HPDE6-E6E7 (cell line): ENCODE results near the gene RNF208.

Source experiments
- DNase-seq: peaks from one replicate; pipeline ENCODE4 v3.0.0; 2011; ENCODE audit warnings: missing footprints; ENCODE audit errors: extremely low spot score

RNF208 gene

GRCh38 chr9:137214620-137215019 lies 7.4 kb downstream of the RNF208 start:
- no peak for DNase-seq

DNA sequence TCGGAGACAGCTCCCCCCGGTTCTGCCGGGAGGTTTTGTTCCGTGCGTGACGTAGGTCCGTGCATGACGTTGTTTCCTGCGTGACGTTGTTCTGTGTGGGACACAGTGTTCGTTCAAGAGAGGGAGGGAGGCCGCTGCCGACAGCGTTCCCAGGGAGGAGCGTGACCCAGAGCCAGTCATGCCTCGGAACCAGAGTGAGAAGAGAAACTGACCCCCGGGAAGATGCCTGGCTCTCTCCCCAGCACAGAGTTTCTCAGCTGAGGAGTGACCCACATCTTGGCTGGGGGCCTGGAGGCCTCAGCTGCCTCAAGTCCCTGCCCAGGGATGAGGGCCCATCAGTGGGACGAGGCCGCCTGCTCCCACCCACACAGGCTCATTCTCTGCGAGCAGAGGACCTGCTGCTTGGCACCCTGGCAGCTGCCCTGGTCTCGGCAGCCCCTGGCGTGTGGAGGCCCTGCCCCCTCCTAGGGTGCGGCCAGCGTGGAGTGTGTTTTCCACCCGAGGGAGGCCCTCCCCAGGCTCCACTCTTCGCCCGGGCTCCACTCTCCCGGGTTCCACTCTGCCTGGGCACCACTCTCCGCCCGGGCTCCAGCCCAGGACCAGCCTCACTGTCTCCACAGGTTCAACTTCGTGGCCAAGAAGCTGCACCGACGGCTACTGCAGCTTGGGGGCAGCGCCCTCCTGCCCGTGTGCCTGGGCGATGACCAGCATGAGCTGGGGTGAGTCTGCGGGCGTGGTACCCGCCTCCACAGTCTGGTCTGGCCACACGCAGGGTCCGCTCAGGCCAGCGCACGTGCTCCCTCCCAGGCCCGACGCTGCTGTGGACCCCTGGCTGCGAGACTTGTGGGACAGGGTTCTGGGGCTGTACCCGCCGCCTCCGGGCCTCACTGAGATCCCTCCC lies 8.6 kb downstream of the RNF208 start:
- no peak for DNase-seq

DNA sequence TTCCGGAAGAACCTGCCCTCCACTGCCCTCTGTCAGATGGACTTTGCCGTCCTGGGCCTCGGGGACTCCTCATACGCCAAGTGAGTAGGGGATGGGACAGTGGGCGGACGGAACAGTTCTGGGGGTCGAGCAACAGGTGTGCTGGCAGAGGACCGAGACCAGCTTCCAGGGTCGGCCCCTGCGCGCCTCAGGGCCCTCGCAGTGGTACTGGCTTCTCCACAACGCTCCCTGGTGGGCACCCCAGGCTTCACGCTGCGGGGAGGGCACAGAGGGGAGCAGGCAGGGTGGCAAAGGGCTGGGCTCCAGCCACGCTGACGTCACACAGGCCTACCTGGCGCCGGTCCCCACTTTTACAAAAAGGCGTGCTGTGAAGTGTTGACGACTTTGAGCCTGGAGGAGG lies 9.5 kb downstream of the RNF208 start:
- DNase-seq: no peak

- DNase-seq: no peak
Observed at GRCh38 chr9:137211532-137211931, 10.5 kb downstream of the RNF208 start.

GRCh38 chr9:137206602-137207001 lies 15.4 kb downstream of the RNF208 start:
- no peak for DNase-seq

GRCh38 chr9:137205126-137206069 lies 16.6 kb downstream of the RNF208 start, which contains the start of the genes NDOR1 and TMEM203:
TSS of gene NDOR1 (plus strand) at chr9:137205700. CDS start at chr9:137205778, 78 bp downstream.
TSS of gene TMEM203 (minus strand) at chr9:137205648. CDS start at chr9:137205414, 234 bp downstream.
- peak; percentile 90 for DNase-seq

- no peak for DNase-seq
Observed at GRCh38 chr9:137204731-137205125, 17.3 kb downstream of the RNF208 start.

GRCh38 chr9:137202966-137203365 lies 19.1 kb downstream of the RNF208 start:
- no peak for DNase-seq

DNA sequence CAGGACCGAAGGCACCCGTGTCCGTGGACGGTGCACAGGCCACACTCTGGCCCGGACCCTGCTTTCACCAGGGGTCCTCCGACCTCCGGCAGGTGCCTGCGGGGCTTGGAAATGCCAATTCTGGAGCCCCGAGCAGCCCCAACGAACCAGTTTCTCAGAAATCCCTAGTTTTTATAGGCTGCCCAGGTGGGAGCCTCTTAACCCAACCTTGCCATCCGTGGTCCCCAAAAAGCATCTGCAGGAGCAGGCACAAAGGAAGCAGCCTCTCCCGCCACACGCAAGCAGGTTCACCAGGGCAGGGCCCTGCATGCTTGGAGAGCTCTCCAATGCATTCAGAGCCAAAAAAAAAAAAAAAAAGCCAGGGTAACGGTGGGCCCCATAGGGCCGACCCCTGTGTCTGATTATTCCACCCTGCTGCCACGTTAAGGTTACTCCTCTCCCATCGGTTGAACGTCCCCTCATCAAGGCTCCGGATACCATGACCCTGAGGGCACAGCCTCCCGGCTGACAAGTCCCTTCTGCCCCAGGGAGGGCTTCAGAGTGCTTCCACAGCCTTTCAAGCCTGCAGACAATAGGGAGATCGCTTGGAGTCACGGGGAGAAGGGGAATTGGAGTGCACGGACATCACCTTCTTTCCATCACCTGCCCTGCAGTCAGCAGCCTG lies 20.7 kb downstream of the RNF208 start:
- DNase-seq: no peak

- DNase-seq: peak; percentile 100
Observed at GRCh38 chr9:137200311-137201204, 21.5 kb downstream of the RNF208 start, which contains the start of gene TPRN. TSS of gene TPRN (minus strand) at chr9:137200741. CDS start at chr9:137200711, 30 bp downstream.

GRCh38 chr9:137199411-137200121 lies 22.5 kb downstream of the RNF208 start:
- DNase-seq: no peak

DNA sequence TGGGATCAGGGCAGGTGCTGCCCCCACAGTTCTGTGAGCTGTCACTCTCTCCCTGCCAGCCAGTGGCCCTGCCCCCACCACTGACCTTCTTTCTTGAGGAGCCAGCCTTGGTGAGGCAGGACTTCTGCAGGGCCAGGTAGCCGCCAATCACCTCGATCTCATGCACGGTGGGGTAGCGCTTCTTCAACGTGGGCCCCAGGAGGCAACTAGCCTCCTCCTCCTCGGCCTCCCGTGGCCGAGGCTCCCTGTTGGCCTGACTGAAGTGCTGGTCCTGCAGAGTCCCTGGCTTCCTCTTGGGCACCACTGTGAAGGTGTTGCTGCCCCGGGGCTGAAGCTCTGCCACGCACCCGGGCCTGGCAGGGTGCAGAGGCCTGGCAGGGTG lies 23.1 kb downstream of the RNF208 start:
- no peak for DNase-seq

- DNase-seq: no peak
Observed at GRCh38 chr9:137198051-137198901, 23.8 kb downstream of the RNF208 start.

- DNase-seq: no peak
Observed at GRCh38 chr9:137195525-137196220, 26.4 kb downstream of the RNF208 start.

DNA sequence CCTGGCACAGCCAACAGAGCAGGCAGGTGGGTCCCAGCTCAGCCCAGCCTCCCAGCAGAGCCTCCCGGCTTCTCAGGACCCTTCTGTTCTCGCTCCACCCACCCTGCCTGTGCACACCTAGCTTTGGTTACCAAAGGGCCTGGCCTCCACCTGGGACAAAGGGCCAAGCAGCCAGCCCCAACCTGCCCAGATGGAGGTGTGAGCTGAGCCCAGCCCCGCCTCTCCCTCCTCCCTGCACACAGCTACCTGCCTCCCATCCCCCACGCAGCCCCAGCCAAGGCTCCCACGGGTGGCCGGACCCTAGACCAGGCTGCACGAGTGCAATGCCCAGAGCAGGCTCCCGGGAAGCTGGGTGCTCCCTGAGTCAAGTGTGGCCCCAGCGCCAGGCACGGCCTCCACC lies 27.1 kb downstream of the RNF208 start:
- no peak for DNase-seq

DNA sequence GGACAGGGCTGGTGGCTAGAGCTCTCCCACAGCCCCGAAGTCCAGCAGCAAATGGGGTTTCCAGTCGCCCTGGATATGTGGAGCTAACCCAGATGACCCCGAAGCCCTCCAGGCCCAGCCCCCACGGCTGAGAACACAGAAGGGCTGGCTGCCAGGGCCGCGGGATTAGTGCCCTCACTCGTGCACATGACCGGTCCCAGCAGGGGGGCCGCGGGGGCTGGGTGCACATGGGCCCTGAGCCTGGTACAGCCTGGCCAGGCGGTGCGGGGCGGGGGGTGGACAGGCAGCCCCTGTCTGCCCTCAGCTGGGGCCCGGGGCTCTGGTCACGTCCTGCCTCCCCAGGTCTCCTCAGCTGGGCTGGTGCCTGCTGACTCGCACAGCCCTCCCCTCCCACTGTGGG lies 27.7 kb downstream of the RNF208 start:
- DNase-seq: no peak

DNA sequence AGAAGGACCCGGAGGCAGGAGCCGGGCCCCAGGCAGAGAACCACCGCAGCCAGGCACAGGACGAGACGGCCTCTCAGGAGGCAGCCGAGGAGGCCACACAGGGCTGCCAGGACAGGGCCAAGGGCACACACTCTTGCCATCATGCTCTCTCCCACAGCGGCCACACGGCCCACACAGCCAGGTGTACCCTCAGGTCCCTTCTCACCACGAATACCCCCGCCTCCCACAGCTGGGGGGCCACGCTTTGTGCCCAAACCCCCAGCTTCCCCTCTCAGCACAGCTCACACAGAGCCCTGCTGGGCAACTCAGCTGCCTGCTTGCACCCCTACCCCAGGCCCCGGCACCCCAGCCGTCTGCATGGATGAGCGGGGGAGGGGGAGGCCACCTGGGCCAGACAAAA lies 28.3 kb downstream of the RNF208 start:
- DNase-seq: no peak

DNA sequence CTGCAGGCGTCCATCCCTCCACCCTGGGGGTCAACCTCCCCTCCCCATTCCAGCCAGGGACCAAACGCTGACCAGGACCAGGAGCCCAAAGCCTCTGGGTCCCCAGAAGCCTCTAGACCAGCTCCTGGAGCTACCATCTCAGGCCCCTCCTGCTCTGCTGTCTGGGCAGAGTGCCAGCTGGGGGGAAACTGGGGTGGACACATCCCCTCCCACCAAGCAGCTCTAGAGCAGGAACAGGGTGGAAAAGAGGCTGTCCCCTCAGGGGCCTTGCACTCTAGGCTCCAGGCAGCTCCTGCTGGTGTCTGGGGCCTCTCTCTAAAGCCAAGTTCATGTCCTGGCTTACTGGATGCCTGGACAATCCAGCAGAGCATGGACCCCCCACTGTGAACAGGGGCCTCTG lies 29.2 kb downstream of the RNF208 start:
- DNase-seq: no peak

- DNase-seq: no peak
Observed at GRCh38 chr9:137192448-137192780, 29.6 kb downstream of the RNF208 start.
